Measurements from ENCODE around the gene TPRA1.

- TF ChIP-seq TAF1 (IDR thresholded peaks at IDR 0.05; ENCODE audit: borderline replicate concordance, low read depth, low read length) (no peak), POLR2A (IDR thresholded peaks at IDR 0.05; ENCODE audit: low read depth, low read length) (no peak)
Measured at GRCh38 chr3:127611251-127611650, 20.7 kb upstream of the TPRA1 start.

All from GM12892 (cell line).